ENCODE results near the gene IL1RAPL1.

IL1RAPL1 gene

DNA sequence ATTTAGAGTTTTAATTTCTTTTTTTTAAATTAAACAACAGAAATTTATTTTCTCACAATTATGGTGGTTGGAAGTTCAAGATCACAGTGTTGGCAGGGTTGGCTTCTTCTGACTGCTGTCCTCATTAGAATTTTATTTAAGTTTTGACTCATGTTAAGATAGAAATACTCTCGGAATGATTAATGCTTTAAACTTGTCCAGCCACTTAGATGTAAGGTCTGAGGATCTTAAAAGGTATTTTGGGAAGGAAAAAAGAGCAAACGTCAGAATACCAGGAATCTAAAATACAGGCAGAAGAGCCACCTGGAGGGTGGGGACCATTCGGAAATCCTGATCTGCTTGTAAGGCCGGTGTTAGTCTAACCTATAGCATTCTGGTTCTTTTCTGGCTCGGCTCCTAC lies 1205.1 kb downstream of the IL1RAPL1 start:
- DNase-seq (ENCODE audit: low spot score) = no peak

DNA sequence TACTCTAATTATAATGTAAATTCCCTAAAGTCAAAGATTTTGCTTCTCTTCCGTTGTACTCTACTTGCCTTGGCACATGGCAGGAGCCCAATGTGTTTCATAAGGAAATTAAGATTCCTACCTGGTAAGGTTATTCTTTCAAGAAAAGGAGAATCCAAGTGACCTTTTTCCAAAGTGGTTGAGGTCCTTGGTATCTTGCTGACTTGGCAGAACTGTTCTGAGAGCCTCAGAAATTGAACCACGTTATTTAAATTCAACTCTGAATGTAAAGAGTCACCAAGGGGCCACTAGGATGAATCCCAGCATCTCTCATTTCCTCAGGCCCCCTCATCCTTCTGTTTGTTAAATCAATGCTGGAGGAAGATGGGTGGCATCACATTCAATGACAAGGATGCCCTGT lies 1209.9 kb downstream of the IL1RAPL1 start:
- DNase-seq (ENCODE audit: low spot score) = no peak

DNA sequence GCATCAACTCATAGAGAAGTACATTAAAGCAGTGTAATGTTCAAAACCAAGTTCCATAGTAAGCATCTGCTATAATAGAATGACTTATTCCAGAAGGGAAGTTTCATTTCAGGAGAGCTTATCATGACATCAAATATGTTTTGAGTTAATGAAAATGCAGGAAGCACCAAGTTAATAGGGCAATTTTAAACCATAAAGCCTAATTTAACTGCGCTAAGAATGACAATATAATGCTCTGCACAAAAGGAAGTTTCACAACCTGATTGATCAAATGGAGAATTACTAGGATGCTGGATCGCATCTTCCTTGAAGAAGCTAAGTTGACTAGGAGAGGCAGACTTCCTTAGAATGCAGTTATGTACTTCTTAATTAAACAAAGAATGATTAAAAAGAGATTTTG lies 1211.2 kb downstream of the IL1RAPL1 start:
- no peak for DNase-seq (ENCODE audit: low spot score)

DNA sequence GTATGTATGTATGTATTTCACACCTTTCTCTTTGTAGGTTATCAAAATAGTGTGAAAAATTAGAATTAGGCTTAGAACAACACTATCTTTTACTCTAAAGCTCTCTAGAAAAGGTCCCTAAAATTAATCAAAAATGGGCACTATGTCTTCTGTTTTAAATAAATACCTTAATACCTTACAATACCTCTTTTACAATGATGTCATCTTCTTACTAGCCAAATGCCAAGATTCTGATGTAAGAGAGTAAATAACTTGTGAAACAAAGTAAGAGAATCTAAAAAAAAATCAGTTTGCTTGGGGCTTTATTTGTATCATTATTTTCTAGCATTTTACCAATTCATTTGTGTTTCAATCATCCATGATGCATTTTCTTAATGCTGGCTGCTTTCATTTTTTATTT lies 1225.9 kb downstream of the IL1RAPL1 start:
- no peak for DNase-seq (ENCODE audit: low spot score)

DNA sequence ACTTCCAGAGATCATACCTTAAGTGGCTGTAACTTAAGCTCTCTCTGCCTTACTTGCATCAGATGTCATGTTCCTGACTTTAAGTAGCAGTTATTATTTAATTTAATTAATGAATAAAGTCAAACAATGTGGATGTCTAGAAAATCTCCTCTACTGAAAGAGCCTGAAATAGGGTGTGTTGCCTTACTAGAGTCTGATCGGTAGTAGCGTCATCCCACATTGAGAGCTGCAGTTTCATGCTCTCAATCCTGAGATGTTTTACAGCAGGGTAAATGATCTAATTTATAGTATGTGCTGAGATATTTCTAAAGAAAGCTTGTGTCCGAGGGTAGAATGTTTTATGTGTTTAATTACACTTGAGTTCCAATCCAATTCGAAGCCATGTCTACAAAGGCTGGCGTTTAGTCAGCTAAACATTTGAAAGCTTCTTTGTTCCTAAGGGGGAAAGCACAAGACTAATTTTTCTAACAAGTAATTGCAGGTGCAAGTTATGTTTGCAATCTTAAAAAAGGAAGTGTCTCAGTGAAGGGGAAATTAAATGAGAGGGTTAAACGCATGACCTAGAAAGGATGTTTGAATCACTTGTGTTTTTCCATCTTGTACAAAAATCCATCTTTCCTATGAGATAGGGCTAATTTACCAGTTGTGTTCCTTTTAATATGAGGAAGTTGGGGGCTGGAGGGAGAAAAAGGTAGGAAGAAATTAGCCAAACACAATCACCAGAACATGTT lies 1237.1 kb downstream of the IL1RAPL1 start:
- DNase-seq (ENCODE audit: low spot score) = no peak

DNA sequence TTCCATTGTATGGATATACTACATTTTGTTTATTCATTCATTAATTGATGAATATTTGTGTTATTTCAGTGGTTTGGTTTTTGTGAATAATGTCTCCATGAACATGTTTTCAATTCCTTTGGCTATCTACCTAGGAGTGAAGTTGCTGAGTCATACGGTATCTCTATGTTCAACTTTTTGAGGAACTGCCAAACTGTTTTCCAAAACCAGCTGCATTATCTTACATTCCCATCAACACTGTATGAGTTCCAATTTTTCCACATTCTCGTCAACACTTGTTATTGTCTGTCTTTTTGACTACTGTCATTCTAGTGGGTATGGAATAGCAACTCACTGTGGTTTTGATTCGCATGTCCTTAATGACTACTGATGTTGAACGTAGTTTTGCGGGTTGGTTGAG lies 1239.5 kb downstream of the IL1RAPL1 start:
- DNase-seq (ENCODE audit: low spot score) = no peak

DNA sequence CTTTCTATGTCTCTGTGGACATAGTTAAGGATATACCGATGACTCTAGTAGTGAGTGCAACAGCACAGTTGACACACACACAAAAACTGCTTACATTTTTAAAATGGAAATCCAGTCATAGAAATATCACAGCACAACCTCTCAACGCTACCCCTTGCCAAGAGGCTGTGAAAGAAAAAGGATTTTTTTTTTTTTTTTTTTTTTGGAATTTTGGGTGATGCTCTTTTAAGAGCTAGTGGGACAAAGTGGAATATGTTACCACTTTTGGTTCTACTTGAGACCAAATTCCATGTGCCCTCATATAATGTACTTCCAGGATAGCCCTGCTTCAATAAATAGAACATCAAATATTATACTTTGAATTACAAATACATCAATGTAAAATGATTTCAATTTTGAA lies 1247.1 kb downstream of the IL1RAPL1 start:
- no peak for DNase-seq (ENCODE audit: low spot score)

DNA sequence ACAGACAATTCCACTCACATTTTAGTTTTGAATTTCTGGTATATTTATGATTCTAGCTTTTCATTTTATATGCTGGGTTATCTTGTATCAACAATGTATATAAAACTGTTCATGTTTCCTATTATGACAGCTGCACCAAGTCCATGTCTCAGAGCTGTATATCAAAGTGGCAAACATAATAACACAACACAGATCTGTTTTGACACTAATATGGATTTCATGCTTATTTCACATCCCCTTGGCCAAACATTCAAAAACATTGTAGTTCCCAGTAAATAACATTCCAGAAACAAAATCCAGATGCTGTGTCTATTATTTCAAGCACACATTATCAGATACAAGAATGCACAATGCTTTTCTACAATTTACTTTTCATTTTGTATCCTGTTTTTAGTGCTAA lies 1247.5 kb downstream of the IL1RAPL1 start:
- DNase-seq (ENCODE audit: low spot score) = no peak

DNA sequence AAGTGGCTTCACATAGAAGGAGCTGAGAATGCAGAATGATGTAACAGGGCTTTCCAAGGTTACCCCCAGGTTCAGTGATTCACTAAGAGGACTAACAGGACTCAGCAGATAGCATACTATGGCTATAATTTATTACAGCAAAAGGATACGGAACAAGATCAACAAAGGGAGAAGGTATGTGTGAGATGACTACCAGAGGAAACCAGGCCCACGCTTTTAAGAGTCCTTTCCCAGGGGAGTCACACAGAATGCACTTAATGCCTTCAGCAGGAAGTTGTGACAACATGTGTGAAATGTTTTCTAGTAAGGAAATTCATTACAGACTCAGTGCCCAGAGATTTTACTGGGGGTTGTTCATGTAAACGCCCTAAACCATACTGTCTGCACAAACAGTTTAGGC lies 1254.5 kb downstream of the IL1RAPL1 start:
- no peak for DNase-seq (ENCODE audit: low spot score)

DNA sequence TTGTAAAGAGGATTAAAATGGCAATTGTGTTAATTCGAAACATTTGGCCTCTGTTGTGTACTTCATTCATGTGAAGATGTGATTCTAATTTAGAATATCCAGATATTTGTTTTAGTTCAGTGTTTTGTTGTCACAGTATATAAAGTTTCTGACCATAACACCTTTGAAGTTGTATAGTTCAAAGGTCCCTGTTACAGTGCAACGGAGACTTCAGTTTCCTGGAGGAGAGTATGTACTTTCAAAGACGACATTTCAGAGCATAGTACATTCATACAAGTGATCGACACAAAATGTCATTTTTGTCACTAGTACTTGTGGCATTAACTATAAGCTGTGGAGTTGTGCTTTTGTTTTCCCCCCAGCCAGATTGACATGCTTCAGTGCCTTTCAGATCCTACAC lies 1255.3 kb downstream of the IL1RAPL1 start:
- no peak for DNase-seq (ENCODE audit: low spot score)

DNA sequence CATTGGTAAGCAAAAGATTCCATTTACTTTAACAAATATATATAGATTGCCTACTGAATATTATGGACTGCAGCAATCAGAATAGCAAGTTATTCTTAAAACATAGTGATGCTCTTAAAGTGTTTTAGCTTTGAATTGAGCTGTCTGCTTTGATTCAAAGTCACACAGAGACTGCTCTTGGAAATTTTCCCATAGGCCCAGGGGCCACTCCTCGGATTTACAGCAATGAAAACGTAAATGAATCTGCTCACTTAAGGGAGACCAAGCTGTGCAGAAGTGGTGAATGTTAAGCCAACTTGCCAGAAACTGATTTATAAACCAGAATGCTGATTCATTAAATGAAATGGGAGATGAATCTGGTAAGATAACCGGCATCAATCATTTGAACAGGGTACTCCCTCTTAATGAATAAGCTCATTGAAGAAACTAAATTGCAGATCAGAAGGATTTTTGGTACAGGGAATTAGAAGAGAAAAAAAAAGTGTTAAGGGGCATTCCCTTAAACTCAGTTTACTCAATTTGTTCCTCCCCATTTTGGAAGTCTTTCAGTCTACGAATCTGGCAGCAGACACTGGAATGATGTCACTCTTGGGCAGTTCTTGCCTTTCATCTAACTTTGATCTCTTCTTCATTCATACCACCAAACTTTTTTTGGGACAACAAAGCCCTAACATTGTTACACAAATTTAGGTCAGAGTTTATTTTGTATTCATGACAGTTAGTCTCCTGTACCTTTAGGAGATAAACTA lies 1264.8 kb downstream of the IL1RAPL1 start:
- no peak for DNase-seq (ENCODE audit: low spot score)

DNA sequence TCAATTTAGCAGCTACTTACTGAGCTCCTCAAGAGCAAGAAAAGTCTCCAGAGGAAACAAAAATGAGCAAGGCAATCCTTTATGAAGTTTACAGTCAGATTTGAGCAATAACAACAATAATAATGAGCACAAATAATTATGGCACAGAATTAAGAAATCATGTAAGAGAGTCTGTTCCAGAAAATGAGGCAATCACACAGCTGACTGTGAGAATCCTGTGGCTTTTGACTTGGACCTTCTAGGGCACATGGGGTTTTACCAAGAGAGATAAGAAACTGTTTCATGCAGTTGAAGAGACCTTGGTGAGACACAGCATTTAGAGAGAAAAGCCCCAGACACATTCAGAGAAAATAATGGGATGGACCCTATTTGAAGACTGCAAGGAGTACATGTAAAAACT lies 1265.5 kb downstream of the IL1RAPL1 start:
- DNase-seq (ENCODE audit: low spot score) = no peak

DNA sequence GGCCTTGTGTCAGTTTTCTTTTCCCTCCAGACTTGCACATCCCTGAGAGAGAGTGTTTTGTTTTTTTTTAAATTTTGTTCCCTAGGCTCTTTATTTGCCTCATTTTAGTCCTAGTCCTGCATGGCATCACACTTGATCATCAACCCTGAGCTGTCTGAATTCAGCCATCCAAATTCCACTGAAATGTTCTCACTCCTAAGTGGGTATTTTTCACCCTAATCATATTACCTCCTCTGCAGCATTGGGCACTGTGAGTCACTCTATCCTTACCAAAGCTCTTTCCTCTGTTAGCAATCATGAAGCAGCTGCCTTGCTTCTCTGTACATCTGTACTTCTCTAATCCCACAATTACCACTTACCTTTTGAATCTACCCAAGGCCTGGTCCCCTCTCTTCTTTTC lies 1271.5 kb downstream of the IL1RAPL1 start:
- DNase-seq (ENCODE audit: low spot score) = peak; percentile 19

DNA sequence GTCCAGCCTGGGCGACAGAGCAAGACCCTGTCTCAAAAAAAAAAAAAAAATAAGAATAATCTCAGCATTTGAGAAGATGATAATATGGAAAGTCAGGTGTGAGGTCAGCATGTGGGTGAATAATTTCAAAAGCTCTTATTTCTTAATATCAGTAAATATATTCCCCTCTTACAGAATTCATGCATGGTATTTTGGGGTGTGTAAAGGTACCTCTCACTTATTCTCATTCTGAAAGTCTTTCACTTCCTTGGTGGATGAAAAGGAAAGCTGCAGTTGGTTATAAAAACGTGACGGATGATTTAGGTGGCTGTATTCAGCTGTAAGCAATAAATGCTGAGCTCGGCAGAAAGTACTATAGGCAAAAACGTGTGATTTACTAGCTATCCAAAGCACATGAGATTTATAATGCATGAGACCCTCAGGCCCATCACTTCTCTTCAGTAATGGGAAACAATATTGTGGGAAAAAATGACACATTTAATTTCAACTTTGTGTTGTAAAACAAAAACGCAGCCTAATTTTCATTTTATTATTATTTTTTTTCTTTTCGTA lies 1275.0 kb downstream of the IL1RAPL1 start:
- DNase-seq (ENCODE audit: low spot score) = no peak

DNA sequence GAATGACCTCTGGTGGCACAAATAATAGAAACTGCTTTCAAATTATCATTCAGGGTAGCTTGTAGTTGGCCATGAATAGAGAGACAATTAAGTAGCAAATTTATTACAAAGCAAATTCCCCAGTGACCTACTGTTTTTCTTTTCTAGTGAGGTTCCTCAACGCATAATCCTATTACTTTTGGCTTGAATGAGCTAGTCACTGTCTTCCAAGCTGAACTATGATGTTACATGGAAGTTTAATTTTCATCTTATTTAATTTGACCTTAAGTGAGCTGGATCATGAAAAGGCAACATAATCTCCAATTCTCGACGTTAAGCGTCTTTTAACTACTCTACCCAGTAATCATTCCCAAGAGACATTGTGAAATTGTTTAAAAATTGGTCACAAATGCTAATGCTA lies 1280.7 kb downstream of the IL1RAPL1 start:
- no peak for DNase-seq (ENCODE audit: low spot score)

DNA sequence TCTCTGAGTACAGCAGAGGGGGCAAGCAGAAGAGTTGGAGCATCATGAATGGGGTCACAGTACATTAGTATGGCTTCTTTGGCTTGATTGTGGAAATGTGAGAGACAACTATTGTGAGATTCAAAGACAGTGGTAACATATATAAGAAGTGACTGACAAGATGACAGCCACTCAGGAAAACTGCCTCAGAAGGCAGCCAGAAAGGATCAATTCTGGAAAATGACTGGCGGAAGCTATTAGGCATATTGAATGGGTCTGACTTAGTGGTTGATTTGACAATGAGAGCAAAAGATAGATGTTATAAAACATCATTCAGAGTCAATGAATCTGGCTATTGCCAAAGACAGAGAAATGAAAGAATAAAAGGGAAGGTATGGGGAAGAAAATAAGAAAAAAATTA lies 1282.6 kb downstream of the IL1RAPL1 start:
- DNase-seq (ENCODE audit: low spot score) = no peak

DNA sequence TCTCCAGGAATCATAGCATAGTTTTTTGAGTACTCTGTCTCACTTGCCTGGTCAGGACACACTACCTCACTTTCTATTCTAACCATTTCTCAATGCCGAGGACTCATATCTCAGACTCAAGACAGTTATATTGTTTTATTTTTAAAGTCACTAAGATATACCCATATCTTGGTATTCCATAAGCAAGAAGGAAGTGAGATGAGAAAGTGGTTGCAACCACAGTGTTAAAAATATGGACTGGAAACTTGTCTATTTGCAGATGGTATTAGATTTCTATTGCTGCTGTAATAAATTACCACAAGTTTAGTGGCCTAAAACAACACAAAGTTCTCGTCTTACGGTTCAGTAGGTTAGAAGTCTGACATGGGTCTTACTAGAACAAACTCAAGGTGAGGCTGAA lies 1283.4 kb downstream of the IL1RAPL1 start:
- DNase-seq (ENCODE audit: low spot score) = no peak

DNA sequence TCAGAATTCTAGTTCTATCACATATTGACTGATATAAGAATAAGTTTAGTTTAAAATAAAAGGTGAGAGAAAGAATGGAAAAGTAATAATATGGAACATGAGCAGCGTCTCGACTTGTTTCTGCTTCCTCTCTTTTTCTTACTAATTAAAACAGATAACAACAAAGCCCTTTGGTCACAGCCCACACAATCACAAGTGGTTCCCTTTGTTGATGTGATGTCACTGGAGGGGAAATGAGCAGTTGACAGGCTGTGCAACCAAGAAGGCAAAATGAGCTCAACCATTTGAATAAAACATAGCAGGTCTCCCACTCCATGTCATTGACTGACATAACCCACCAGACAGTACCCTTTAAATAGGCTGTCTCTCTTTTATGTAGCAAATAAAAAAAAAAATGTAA lies 1285.6 kb downstream of the IL1RAPL1 start:
- DNase-seq (ENCODE audit: low spot score) = no peak

DNA sequence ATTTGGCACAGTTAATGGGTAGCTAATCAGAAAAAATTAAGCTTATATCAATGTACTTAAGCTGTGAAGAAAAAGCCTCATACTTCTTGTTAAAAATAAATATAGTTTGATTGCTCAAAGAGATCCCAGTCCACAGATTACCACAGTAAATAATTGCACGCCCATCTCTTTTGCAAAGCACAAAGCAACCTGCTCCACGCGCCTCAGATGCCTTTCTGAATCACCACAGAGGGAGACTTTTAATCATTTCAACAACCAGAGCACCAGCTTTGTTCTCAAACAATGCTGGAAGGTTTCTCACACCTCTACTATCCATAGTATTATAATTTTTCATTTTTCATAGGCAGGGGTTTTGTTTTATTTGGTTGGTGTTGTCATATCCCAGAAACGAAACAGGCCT lies 1289.5 kb downstream of the IL1RAPL1 start:
- no peak for DNase-seq (ENCODE audit: low spot score)

DNA sequence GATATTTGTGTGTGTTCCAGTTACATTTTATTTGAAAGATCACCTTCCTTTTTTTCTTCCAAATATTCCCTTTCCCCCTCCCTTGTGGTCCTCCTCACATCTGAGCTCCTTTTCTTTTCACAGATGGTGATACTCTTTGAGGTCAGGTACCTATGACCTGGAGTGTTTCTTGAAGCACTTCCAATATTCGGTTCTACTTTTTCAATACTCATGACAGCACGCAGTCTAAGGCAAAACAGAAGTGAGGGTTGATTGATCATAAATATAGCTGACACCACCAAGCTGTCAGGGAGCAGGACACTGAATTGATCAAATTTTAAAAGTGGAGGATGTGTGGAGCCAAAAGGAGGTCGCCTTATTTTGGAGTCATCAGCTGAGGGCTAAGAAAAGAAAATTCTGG lies 1293.7 kb downstream of the IL1RAPL1 start:
- no peak for DNase-seq (ENCODE audit: low spot score)

DNA sequence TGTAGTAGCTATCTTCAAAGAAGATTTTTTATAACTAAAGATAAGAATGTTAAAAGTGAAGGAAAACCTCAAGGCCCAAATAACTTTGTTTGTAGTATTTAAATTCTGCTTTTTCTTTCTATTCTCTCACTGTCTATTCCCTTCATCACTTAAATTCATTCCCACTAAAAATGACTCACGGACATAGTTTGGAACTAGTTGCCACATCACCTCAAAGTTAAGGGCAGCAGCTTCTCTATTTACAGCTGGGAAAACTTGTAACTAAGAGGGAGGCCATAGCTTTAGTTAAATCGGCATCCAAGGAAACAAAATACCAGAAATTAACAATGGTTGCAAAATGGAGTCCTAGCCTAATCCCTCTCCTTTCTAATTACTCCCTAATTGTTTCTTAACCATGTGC lies 1302.8 kb downstream of the IL1RAPL1 start:
- DNase-seq (ENCODE audit: low spot score) = no peak

DNA sequence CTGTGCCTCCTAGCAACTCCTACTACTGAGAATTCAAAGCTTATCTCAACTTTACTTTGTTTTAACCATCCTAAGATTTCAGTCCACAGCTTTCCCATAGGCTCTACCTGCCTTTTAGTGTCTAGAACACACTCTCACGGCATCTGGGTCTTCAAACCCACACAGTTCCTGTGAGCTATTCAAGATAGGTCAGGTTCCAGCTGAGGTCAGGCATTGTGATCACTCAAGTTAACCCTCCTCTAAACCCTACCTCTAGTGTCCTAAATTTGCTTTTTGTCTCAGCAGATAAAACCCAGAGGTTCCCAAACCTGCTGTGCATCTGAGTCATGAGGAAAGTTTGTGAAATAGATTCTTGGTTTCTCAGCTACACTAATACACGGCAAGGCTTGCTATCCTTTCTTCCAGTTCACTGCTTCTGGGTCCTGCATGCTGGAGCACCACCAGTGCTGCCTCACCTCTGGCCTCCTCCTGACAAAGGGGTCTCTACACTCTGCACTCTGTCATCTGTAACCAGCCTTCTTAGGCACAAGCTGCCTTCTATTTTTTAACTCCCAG lies 1303.5 kb downstream of the IL1RAPL1 start:
- no peak for DNase-seq (ENCODE audit: low spot score)

DNA sequence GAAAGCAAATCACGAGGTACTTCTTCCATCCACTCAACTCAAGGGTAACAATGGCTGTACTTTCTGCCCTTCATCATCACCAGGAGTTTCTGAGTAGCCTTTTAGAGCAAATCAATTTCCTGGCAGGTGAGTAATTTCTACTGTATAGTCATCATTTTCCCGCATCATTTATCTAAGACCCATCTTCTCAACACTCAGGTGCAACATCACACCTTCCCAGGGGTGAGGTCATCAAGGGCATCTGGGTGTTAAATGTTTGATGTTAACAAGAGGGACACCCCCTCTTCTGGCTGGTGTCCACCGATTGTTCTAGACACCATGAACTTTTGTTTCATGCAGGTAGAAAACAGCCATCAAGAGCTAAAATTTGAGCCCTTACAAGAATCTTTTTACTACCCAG lies 1314.8 kb downstream of the IL1RAPL1 start:
- no peak for DNase-seq (ENCODE audit: low spot score)

Measured in kidney tubule cell (primary cell).